ENCODE data around the gene ANKRD2. TPM values are rescaled to one million over a fixed set of nuclear protein-coding genes. Genes with fewer than 3 reads are reported as not detected.

ANKRD2 gene
- total and polyA plus RNA-seq, 2 donors (not counting 1 experiment from before 2014, with no cell fraction given): 0.26 to 1.8 TPM

GRCh38 chr10:97628228-97628627 is 55.6 kb downstream of the ANKRD2 start:
- H3K4me3 ChIP-seq (replicated peaks in 1 of 4; ENCODE audit: control extremely low read depth in 1 of 4, insufficient read depth in 1 of 4, low read depth in 3 of 4, low read length in 4 of 4): no peak overlapping the region

GRCh38 chr10:97629289-97629688 is 56.7 kb downstream of the ANKRD2 start:
- no peak for DNase-seq (ENCODE audit: low read depth in 2 of 2)
- no peak for TF ChIP-seq CTCF (conservative IDR thresholded peaks at IDR 0.05 in 1 of 2, IDR thresholded peaks at IDR 0.05 in 1 of 2; ENCODE audit: low read depth in 1 of 2, low read length in 2 of 2)
- TF ChIP-seq EZH2 (IDR thresholded peaks at IDR 0.05; ENCODE audit: low read length, missing control alignments): no peak
- H3K27ac ChIP-seq (ENCODE audit: insufficient read depth, low read length): no peak overlapping the region

More at GRCh38 chr10:97628228-97628627, 55.6 kb downstream of the ANKRD2 start:
- Histone ChIP-seq H3K4me1 (ENCODE audit: control insufficient read depth, extremely low read depth, insufficient read depth, low read length) (peaks cover 5% of the 10 kb centered on the region), H3K27ac (ENCODE audit: insufficient read depth, low read length) (no peak overlapping the region), H3K27me3 (ENCODE audit: control insufficient read depth, insufficient read depth, low read length) (no peaks in the 10 kb centered on the region), H3K9me3 (ENCODE audit: control insufficient read depth, insufficient read depth, low read depth, low read length) (no peaks in the 10 kb centered on the region), H3K9ac (ENCODE audit: insufficient read depth, low read length) (no peak overlapping the region), H3K79me2 (ENCODE audit: control insufficient read depth, insufficient read depth, low read length) (no peaks in the 10 kb centered on the region), H3K36me3 (ENCODE audit: control insufficient read depth, insufficient read depth, low read length) (no peaks in the 10 kb centered on the region), H3K4me2 (ENCODE audit: extremely low read depth, insufficient read depth, low read length) (no peak overlapping the region), H4K20me1 (ENCODE audit: control insufficient read depth, extremely low read depth, insufficient read depth, low read length) (no peaks in the 10 kb centered on the region), H2AFZ (ENCODE audit: low read length) (no peak overlapping the region)
- no peak for DNase-seq (ENCODE audit: low read depth in 2 of 2)
- TF ChIP-seq EZH2 (IDR thresholded peaks at IDR 0.05; ENCODE audit: low read length, missing control alignments): no peak
- no peak for TF ChIP-seq CTCF (conservative IDR thresholded peaks at IDR 0.05 in 1 of 2, IDR thresholded peaks at IDR 0.05 in 1 of 2; ENCODE audit: low read depth in 1 of 2, low read length in 2 of 2)

GRCh38 chr10:97631098-97631497 is 58.5 kb downstream of the ANKRD2 start:
- no peaks in the 10 kb centered on the region for H3K27me3 ChIP-seq (ENCODE audit: control insufficient read depth, insufficient read depth, low read length)
- no peaks in the 10 kb centered on the region for H3K9me3 ChIP-seq (ENCODE audit: control insufficient read depth, insufficient read depth, low read depth, low read length)
- H3K79me2 ChIP-seq (ENCODE audit: control insufficient read depth, insufficient read depth, low read length): no peaks in the 10 kb centered on the region
- no peak overlapping the region for H3K27ac ChIP-seq (ENCODE audit: insufficient read depth, low read length)
- no peaks in the 10 kb centered on the region for H4K20me1 ChIP-seq (ENCODE audit: control insufficient read depth, extremely low read depth, insufficient read depth, low read length)
- H2AFZ ChIP-seq (ENCODE audit: low read length): no peak overlapping the region
- peak; percentile 10 to 21 for DNase-seq (ENCODE audit: low read depth in 2 of 2)
- peaks cover 5% of the 10 kb centered on the region for H3K4me1 ChIP-seq (ENCODE audit: control insufficient read depth, extremely low read depth, insufficient read depth, low read length)
- no peak overlapping the region for H3K9ac ChIP-seq (ENCODE audit: insufficient read depth, low read length)
- no peak overlapping the region for H3K4me2 ChIP-seq (ENCODE audit: extremely low read depth, insufficient read depth, low read length)
- TF ChIP-seq EZH2 (IDR thresholded peaks at IDR 0.05; ENCODE audit: low read length, missing control alignments): no peak
- TF ChIP-seq CTCF (conservative IDR thresholded peaks at IDR 0.05 in 1 of 2, IDR thresholded peaks at IDR 0.05 in 1 of 2; ENCODE audit: low read depth in 1 of 2, low read length in 2 of 2): no peak
- no peak overlapping the region for H3K4me3 ChIP-seq (replicated peaks in 1 of 4; ENCODE audit: control extremely low read depth in 1 of 4, insufficient read depth in 1 of 4, low read depth in 3 of 4, low read length in 4 of 4)
- H3K36me3 ChIP-seq (ENCODE audit: control insufficient read depth, insufficient read depth, low read length): no peaks in the 10 kb centered on the region

More at GRCh38 chr10:97629289-97629688, 56.7 kb downstream of the ANKRD2 start:
- no peak overlapping the region for H3K4me2 ChIP-seq (ENCODE audit: extremely low read depth, insufficient read depth, low read length)
- H3K4me3 ChIP-seq (replicated peaks in 1 of 4; ENCODE audit: control extremely low read depth in 1 of 4, insufficient read depth in 1 of 4, low read depth in 3 of 4, low read length in 4 of 4): no peak overlapping the region
- H3K9ac ChIP-seq (ENCODE audit: insufficient read depth, low read length): no peak overlapping the region
- H4K20me1 ChIP-seq (ENCODE audit: control insufficient read depth, extremely low read depth, insufficient read depth, low read length): no peaks in the 10 kb centered on the region
- H2AFZ ChIP-seq (ENCODE audit: low read length): no peak overlapping the region
- H3K9me3 ChIP-seq (ENCODE audit: control insufficient read depth, insufficient read depth, low read depth, low read length): no peaks in the 10 kb centered on the region
- H3K79me2 ChIP-seq (ENCODE audit: control insufficient read depth, insufficient read depth, low read length): no peaks in the 10 kb centered on the region
- H3K4me1 ChIP-seq (ENCODE audit: control insufficient read depth, extremely low read depth, insufficient read depth, low read length): peaks cover 5% of the 10 kb centered on the region
- no peaks in the 10 kb centered on the region for H3K36me3 ChIP-seq (ENCODE audit: control insufficient read depth, insufficient read depth, low read length)
- H3K27me3 ChIP-seq (ENCODE audit: control insufficient read depth, insufficient read depth, low read length): no peaks in the 10 kb centered on the region
